OCI-LY7 (cell line): Measurements from ENCODE around the gene FAM163B. TPM values are rescaled to one million over a fixed set of nuclear protein-coding genes. Genes with fewer than 3 reads are reported as not detected.

Source experiments
- BruUV-seq: library from RNA; stranded (reverse); fragments of 400-500 nt; replicated peaks from 2 replicates; lab custom pipeline; 2021; lab: Mats Ljungman, UMichigan
- CTCF ChIA-PET: fragments of 300-600 bp; sonication (Branson Sonifier 250); formaldehyde crosslinking; loops from one replicate; lab custom pipeline; 2022; ENCODE audit warnings: antibody characterized with exemption; ENCODE audit not compliant: unreplicated experiment; lab: Charles Lee
- POLR2A ChIA-PET: fragments of 300-600 bp; sonication (Branson Sonifier 250); formaldehyde crosslinking; loops from one replicate; lab custom pipeline; 2022; ENCODE audit warnings: antibody characterized with exemption; lab: Charles Lee
- DNase-seq: peaks from one replicate; pipeline ENCODE4 v3.0.0-alpha.2; 2015; ENCODE audit warnings: low spot score
- H2AFZ ChIP-seq: fragments of 200-600 bp; sonication (generic), shearing (Covaris generic); 2 replicates; pipeline ENCODE4 v1.6.1; 2014; ENCODE audit warnings: mild to moderate bottlenecking, antibody characterized with exemption, low read length, moderate library complexity
- H3K27ac ChIP-seq: fragments of 200-600 bp; sonication (generic); 2 replicates; pipeline ENCODE4 v1.5.1; 2014; ENCODE audit warnings: mixed run types, low read depth, mild to moderate bottlenecking, moderate library complexity, low read length, inconsistent platforms; ENCODE audit not compliant: poor library complexity, severe bottlenecking
- H3K36me3 ChIP-seq: fragments of 200-600 bp; sonication (generic); 2 replicates; pipeline ENCODE4 v1.6.1; 2014; ENCODE audit warnings: mild to moderate bottlenecking, antibody characterized with exemption, low read length, moderate library complexity, mixed read lengths; ENCODE audit not compliant: insufficient read depth
- H3K4me1 ChIP-seq: fragments of 200-600 bp; sonication (generic); 2 replicates; pipeline ENCODE4 v1.5.1; 2014; ENCODE audit warnings: mild to moderate bottlenecking, low read length; ENCODE audit not compliant: insufficient read depth, poor library complexity, severe bottlenecking
- H3K4me2 ChIP-seq: fragments of 200-600 bp; sonication (generic); 2 replicates; pipeline ENCODE4 v1.6.1; 2014; ENCODE audit warnings: mild to moderate bottlenecking, low read length
- H3K4me3 ChIP-seq: fragments of 200-600 bp; sonication (generic); 2 replicates; pipeline ENCODE4 v1.5.1; 2014; ENCODE audit warnings: mild to moderate bottlenecking, low read depth, low read length; ENCODE audit not compliant: poor library complexity, severe bottlenecking
- H3K79me2 ChIP-seq: fragments of 200-600 bp; sonication (generic); 2 replicates; pipeline ENCODE4 v1.6.1; 2016; ENCODE audit warnings: low read depth, mild to moderate bottlenecking, low read length, moderate library complexity, mixed read lengths; ENCODE audit not compliant: insufficient read depth
- H3K9me2 ChIP-seq: fragments of 200-600 bp; sonication (generic); 2 replicates; pipeline ENCODE4 v1.6.1; 2016; ENCODE audit warnings: mild to moderate bottlenecking, low read length, mixed read lengths; ENCODE audit not compliant: insufficient read depth
- H3K9me3 ChIP-seq: fragments of 200-600 bp; sonication (generic); 2 replicates; pipeline ENCODE4 v1.6.1; 2014; ENCODE audit warnings: mild to moderate bottlenecking, mixed run types, low read length, mixed read lengths
- H4K20me1 ChIP-seq: fragments of 200-600 bp; sonication (generic); 2 replicates; pipeline ENCODE4 v1.6.1; 2014; ENCODE audit warnings: mild to moderate bottlenecking, antibody characterized with exemption, low read length, moderate library complexity, mixed read lengths; ENCODE audit not compliant: insufficient read depth
- EZH2phosphoT487 ChIP-seq: fragments of 200-600 bp; sonication (generic); IDR thresholded peaks from 2 replicates; pipeline ENCODE4 v1.6.1; 2018; ENCODE audit warnings: low read depth, borderline replicate concordance, mild to moderate bottlenecking, mixed run types, antibody characterized with exemption, low read length, moderate library complexity, mixed read lengths
- intact Hi-C: fragments of 100-400 bp; cut with micrococcal nuclease; formaldehyde crosslinking; loops from one replicate; pipeline ENCODE4 v1.10.0; 2022; ENCODE audit not compliant: unreplicated experiment
- total RNA-seq, 2 experiments: library from RNA; depleted of rRNA in 1 of 2; stranded (reverse); fragments of >200 nt in 1 of 2; shearing (Covaris generic) in 1 of 2; gene quantifications; 2 replicates each; pipeline ENCODE4 v1.2.3, GENCODE V29; 2014 to 2022
- TF ChIP-seq, protein P1 (sequence below): fragments of 200-600 bp; sonication (generic); conservative IDR thresholded peaks from 2 replicates; pipeline ENCODE4 v1.5.1; 2014; ENCODE audit warnings: mild to moderate bottlenecking, antibody characterized with exemption, low read length, moderate library complexity, mixed read lengths

FAM163B gene
- total RNA-seq, 2 experiments from 2014 or later, result 2.6 to 7.8 TPM

DNA sequence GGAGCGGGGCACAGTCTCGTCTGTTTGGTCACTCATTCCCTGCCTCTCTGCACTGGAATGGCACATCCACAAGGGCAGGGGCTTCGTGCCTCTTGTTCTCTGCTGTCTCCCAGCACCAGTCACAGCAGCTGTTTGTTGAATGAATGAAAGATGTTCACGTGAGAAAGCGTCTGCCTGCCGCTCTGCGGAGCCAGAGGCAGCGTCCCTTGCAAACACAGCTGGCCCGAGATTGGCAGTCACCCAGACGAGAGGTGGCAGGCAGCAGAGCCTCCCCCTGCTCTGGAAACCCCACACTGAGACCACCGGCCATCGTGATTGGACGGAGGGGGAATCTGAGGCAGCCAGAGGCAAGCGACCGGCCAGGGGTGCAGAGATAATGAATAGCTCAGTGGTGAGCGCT lies 6.0 kb upstream of the FAM163B start:
- Histone ChIP-seq H3K9me3 (no peaks in the 10 kb centered on the region), H3K36me3 (no peaks in the 10 kb centered on the region), H3K4me3 (no peak overlapping the region), H3K79me2 (no peaks in the 10 kb centered on the region), H2AFZ (no peak overlapping the region), H4K20me1 (no peaks in the 10 kb centered on the region), H3K9me2 (no peaks in the 10 kb centered on the region), H3K4me2 (no peak overlapping the region), H3K4me1 (peaks cover 10% of the 10 kb centered on the region), H3K27ac (no peak overlapping the region)
- TF ChIP-seq EZH2phosphoT487, result no peak
- TF ChIP-seq, protein P1, sequence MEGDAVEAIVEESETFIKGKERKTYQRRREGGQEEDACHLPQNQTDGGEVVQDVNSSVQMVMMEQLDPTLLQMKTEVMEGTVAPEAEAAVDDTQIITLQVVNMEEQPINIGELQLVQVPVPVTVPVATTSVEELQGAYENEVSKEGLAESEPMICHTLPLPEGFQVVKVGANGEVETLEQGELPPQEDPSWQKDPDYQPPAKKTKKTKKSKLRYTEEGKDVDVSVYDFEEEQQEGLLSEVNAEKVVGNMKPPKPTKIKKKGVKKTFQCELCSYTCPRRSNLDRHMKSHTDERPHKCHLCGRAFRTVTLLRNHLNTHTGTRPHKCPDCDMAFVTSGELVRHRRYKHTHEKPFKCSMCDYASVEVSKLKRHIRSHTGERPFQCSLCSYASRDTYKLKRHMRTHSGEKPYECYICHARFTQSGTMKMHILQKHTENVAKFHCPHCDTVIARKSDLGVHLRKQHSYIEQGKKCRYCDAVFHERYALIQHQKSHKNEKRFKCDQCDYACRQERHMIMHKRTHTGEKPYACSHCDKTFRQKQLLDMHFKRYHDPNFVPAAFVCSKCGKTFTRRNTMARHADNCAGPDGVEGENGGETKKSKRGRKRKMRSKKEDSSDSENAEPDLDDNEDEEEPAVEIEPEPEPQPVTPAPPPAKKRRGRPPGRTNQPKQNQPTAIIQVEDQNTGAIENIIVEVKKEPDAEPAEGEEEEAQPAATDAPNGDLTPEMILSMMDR, result no peak
- BruUV-seq, result no TSS peak
- intact Hi-C loops, result no loop called here
- DNase-seq, result no peak
- CTCF ChIA-PET, result no interaction called here
- POLR2A ChIA-PET, result no interaction called here

DNA sequence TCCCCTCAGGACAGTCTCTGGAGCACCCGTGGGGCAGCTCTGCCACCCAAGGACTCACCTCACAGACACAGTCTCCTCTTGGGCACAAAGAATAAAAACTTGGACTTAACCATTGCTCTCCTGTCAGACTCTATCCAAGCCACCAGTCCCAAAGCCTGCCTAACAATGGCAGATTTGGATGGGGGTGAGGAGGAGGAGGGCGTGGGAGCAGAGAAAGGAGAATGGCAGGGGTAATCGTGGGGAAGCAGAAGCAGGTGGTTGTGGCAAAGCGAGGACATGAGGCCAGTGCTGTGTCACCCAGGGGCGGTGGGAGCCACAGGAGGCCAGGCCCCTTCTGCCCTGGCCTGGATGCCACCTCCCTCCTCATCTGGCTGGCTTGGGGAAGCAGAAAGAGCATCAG lies 5.5 kb upstream of the FAM163B start:
- no peak overlapping the region for H3K27ac ChIP-seq
- no peak overlapping the region for H2AFZ ChIP-seq
- H3K36me3 ChIP-seq, result no peaks in the 10 kb centered on the region
- ChIA-PET CTCF (no interaction called here), POLR2A (no interaction called here)
- H3K79me2 ChIP-seq, result no peaks in the 10 kb centered on the region
- BruUV-seq, result no TSS peak
- no peaks in the 10 kb centered on the region for H3K9me2 ChIP-seq
- peaks cover 5% of the 10 kb centered on the region for H3K4me1 ChIP-seq
- no peak for DNase-seq
- no peak overlapping the region for H3K4me2 ChIP-seq
- H4K20me1 ChIP-seq, result no peaks in the 10 kb centered on the region
- intact Hi-C loops, result no loop called here
- H3K9me3 ChIP-seq, result no peaks in the 10 kb centered on the region
- no peak overlapping the region for H3K4me3 ChIP-seq
- TF ChIP-seq, protein P1, result no peak
- TF ChIP-seq EZH2phosphoT487, result no peak

DNA sequence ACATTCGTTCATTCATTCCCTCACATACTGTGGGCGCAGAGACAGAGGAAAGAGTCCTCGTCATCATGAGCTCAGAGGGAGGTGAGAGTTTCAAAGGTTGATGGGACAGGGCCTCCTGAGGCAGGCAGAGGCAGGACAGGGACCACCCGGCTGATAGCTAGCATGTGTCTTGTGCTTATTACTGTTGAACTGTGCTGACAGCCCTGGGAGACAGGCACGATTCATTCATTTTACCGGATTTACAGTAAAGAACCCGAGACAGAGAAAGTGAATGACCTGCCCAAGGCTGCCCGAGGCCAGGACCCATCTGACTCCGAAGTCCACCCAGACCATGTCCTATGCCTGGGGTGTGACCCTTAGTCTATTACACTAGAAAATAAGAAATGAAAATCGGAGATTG lies 4.9 kb upstream of the FAM163B start:
- Histone ChIP-seq H3K4me2 (no peak overlapping the region), H3K79me2 (no peaks in the 10 kb centered on the region), H3K36me3 (no peaks in the 10 kb centered on the region), H3K9me3 (no peaks in the 10 kb centered on the region), H3K4me1 (no peaks in the 10 kb centered on the region), H3K27ac (no peak overlapping the region), H4K20me1 (no peaks in the 10 kb centered on the region), H3K4me3 (no peak overlapping the region), H2AFZ (no peak overlapping the region), H3K9me2 (no peaks in the 10 kb centered on the region)
- TF ChIP-seq EZH2phosphoT487, result no peak
- TF ChIP-seq, protein P1, result no peak
- intact Hi-C loops, result no loop called here
- ChIA-PET CTCF (no interaction called here), POLR2A (interaction anchor here (0.7 kb wide), 1 partner anchor 30 kb away, joined by 3 read pairs; no protein-coding TSS in a partner anchor)
- DNase-seq, result no peak
- no TSS peak for BruUV-seq
